Measurements from ENCODE around the gene SPDYE5. TPM values are rescaled to one million over a fixed set of nuclear protein-coding genes. Genes with fewer than 3 reads are reported as not detected.
"Not testable (repeated sequence)": the region's sequence is repeated elsewhere in the genome, so short reads cannot be mapped to it uniquely, and the experiment has no call there.

SPDYE5 gene
- total RNA-seq, 1 experiment from 2014 or later, result not detected

DNA sequence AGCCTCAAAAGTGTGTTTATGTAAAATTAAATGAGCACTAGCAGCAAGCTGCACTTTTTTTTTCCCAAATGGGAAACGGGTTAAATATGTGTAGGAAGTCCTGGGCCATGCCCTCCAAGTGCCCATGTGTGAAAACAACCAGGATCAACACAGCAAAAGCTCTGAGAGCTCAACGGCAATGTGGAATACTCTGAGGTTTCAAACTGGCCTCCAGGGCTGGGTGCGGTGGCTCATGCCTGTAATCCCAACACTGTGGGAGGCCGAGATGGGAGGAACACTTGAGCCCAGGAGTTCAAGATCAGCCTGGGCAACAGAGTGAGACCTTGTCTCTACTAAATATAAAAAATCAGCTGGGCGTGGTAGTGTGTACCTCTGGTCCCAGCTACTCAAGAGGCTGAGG, 34.1 kb upstream of the SPDYE5 start:
- not testable (repeated sequence) for DNase-seq

GRCh38 chr7:75460541-75460940, 31.6 kb upstream of the SPDYE5 start:
- not testable (repeated sequence) for H3K27me3 ChIP-seq (ENCODE audit: insufficient read depth, low read length); H4K20me1 ChIP-seq (ENCODE audit: control insufficient read depth, insufficient read depth, insufficient read length); H3K9me3 Mint-ChIP-seq; H2BK15ac ChIP-seq (ENCODE audit: low read depth, low read length); H3K36me3 Mint-ChIP-seq (ENCODE audit: insufficient read depth in 1 of 3, low read depth in 3 of 3); H3K56ac ChIP-seq (ENCODE audit: insufficient read length, low read depth, low read length); H4K5ac ChIP-seq (ENCODE audit: insufficient read length, low read depth, low read length); H3K27ac Mint-ChIP-seq; H4K8ac ChIP-seq (replicated peaks; ENCODE audit: insufficient read length, low read depth, low read length); H2BK120ac ChIP-seq (ENCODE audit: low read depth, low read length, poor library complexity, severe bottlenecking); H2BK12ac ChIP-seq (ENCODE audit: insufficient read length, low read depth, low read length); H3K9ac ChIP-seq (ENCODE audit: extremely low read depth, insufficient read length, low read length); H3K4ac ChIP-seq (ENCODE audit: low read depth, low read length); H3K23ac ChIP-seq (ENCODE audit: insufficient read length, low read depth, low read length); H3K79me2 ChIP-seq (ENCODE audit: insufficient read depth, low read length); H3K4me3 Mint-ChIP-seq; H3K18ac ChIP-seq (ENCODE audit: insufficient read length, low read depth, low read length); H3T11ph ChIP-seq (ENCODE audit: low read length); H3K79me1 ChIP-seq (ENCODE audit: insufficient read depth, low read depth, low read length, poor library complexity, severe bottlenecking); H3K4me1 Mint-ChIP-seq; H3K27me3 Mint-ChIP-seq (ENCODE audit: low read depth); H3K14ac ChIP-seq (ENCODE audit: insufficient read depth, low read length); H4K91ac ChIP-seq (ENCODE audit: insufficient read length, low read depth, low read length); H3K4me2 ChIP-seq (ENCODE audit: insufficient read depth, insufficient read length, low read length); DNase-seq; H2AK5ac ChIP-seq (ENCODE audit: insufficient read length, low read length); H3K9me3 ChIP-seq (ENCODE audit: control insufficient read depth, low read depth, low read length); H2BK5ac ChIP-seq (ENCODE audit: insufficient read length, low read length); H2BK20ac ChIP-seq (ENCODE audit: low read depth, low read length, poor library complexity, severe bottlenecking); H2AFZ ChIP-seq (ENCODE audit: low read length); H3K4me1 ChIP-seq (ENCODE audit: insufficient read depth, low read length); H3K23me2 ChIP-seq (ENCODE audit: insufficient read length, low read depth, low read length, poor library complexity, severe bottlenecking); H3K27ac ChIP-seq (ENCODE audit: insufficient read length, low read depth, low read length)
- WGBS (ENCODE audit: extremely low coverage, insufficient read length, low lambda C conversion rate), result no CpG with 5 or more reads among the region's 5 CpGs

More for the DNA sequence above, 34.1 kb upstream of the SPDYE5 start:
- not testable (repeated sequence) for H2BK5ac ChIP-seq (ENCODE audit: insufficient read length, low read length); H3K4me2 ChIP-seq (ENCODE audit: insufficient read depth, insufficient read length, low read length); H3K4me3 Mint-ChIP-seq; H4K5ac ChIP-seq (ENCODE audit: insufficient read length, low read depth, low read length); H4K8ac ChIP-seq (replicated peaks; ENCODE audit: insufficient read length, low read depth, low read length); H3K23ac ChIP-seq (ENCODE audit: insufficient read length, low read depth, low read length); H2BK20ac ChIP-seq (ENCODE audit: low read depth, low read length, poor library complexity, severe bottlenecking); H4K91ac ChIP-seq (ENCODE audit: insufficient read length, low read depth, low read length); H3K56ac ChIP-seq (ENCODE audit: insufficient read length, low read depth, low read length); H3K9me3 Mint-ChIP-seq; H3T11ph ChIP-seq (ENCODE audit: low read length); H3K4me1 Mint-ChIP-seq; H3K27ac Mint-ChIP-seq; H3K9me3 ChIP-seq (ENCODE audit: control insufficient read depth, low read depth, low read length); H2AFZ ChIP-seq (ENCODE audit: low read length); H3K4me1 ChIP-seq (ENCODE audit: insufficient read depth, low read length); H2BK120ac ChIP-seq (ENCODE audit: low read depth, low read length, poor library complexity, severe bottlenecking); H3K4ac ChIP-seq (ENCODE audit: low read depth, low read length); H3K79me2 ChIP-seq (ENCODE audit: insufficient read depth, low read length); H3K27me3 ChIP-seq (ENCODE audit: insufficient read depth, low read length); H3K27me3 Mint-ChIP-seq (ENCODE audit: low read depth); H2AK5ac ChIP-seq (ENCODE audit: insufficient read length, low read length); H3K9ac ChIP-seq (ENCODE audit: extremely low read depth, insufficient read length, low read length); H4K20me1 ChIP-seq (ENCODE audit: control insufficient read depth, insufficient read depth, insufficient read length); H3K23me2 ChIP-seq (ENCODE audit: insufficient read length, low read depth, low read length, poor library complexity, severe bottlenecking); H3K14ac ChIP-seq (ENCODE audit: insufficient read depth, low read length); H2BK12ac ChIP-seq (ENCODE audit: insufficient read length, low read depth, low read length); H3K79me1 ChIP-seq (ENCODE audit: insufficient read depth, low read depth, low read length, poor library complexity, severe bottlenecking); H3K18ac ChIP-seq (ENCODE audit: insufficient read length, low read depth, low read length); H2BK15ac ChIP-seq (ENCODE audit: low read depth, low read length); H3K27ac ChIP-seq (ENCODE audit: insufficient read length, low read depth, low read length)
- H3K36me3 Mint-ChIP-seq (ENCODE audit: insufficient read depth in 1 of 3, low read depth in 3 of 3), result peaks cover 0 to 10% (median 7%) of the 10 kb centered on the region in 3 experiments; a peak in 4 of 7 replicates
- no CpG with 5 or more reads among the region's 5 CpGs for WGBS (ENCODE audit: extremely low coverage, insufficient read length, low lambda C conversion rate)
